Measurements from ENCODE around the gene MICAL2.

DNA sequence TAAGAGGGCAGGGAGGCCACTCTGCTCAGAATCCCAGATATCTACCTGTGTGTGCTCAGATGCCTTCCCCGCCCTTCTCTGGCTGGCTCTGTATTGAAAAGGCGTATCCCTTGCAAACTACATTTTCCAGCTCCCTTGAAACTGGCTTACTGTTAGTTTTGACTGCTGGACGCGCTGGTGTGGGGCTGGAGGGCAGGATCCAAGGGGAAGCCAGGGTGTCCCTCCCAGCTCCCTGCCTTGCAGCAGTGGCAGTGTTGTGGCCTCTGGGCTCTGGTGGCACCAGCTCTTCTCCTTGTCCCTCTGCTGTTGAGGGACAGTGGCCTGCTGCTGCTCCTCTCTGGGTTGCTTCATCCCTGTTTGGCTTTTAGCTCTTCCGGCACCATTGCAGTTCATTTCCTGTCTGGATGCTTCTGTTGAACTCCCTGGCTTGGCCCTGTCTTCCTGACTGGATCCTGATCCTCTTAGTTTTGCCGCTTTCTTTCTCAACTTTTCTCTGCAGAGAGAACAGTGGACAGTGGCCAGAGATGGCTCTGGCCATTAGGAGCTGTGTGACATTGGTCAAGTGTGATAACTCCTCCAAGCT lies 159.9 kb downstream of the MICAL2 start:
- TF ChIP-seq, protein P1, sequence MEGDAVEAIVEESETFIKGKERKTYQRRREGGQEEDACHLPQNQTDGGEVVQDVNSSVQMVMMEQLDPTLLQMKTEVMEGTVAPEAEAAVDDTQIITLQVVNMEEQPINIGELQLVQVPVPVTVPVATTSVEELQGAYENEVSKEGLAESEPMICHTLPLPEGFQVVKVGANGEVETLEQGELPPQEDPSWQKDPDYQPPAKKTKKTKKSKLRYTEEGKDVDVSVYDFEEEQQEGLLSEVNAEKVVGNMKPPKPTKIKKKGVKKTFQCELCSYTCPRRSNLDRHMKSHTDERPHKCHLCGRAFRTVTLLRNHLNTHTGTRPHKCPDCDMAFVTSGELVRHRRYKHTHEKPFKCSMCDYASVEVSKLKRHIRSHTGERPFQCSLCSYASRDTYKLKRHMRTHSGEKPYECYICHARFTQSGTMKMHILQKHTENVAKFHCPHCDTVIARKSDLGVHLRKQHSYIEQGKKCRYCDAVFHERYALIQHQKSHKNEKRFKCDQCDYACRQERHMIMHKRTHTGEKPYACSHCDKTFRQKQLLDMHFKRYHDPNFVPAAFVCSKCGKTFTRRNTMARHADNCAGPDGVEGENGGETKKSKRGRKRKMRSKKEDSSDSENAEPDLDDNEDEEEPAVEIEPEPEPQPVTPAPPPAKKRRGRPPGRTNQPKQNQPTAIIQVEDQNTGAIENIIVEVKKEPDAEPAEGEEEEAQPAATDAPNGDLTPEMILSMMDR (IDR thresholded peaks at IDR 0.05; ENCODE audit: low read depth, low read length), result no peak
- TF ChIP-seq EZH2phosphoT487 (IDR thresholded peaks at IDR 0.05; ENCODE audit: low read depth), result no peak
